CD4-positive, alpha-beta T cell (primary cell): ENCODE data around the gene CNOT6L. TPM values are rescaled to one million over a fixed set of nuclear protein-coding genes. Genes with fewer than 3 reads are reported as not detected.
A peak's percentile ranks its signal among the peaks of the same experiment; 100 is the strongest.
"Not testable (repeated sequence)": the region's sequence is repeated elsewhere in the genome, so short reads cannot be mapped to it uniquely, and the experiment has no call there.

Experiments used
- ATAC-seq: fragments of 200-7000 bp; cut with Tn5 transposase; one replicate; pipeline ENCODE4 v1.10.0; 2022; ENCODE audit warnings: mild to moderate bottlenecking; ENCODE audit not compliant: poor library complexity
- CTCF ChIA-PET: fragments of 350-600 bp; sonication (Branson Sonifier 250); formaldehyde crosslinking; loops from one replicate; lab custom pipeline; 2021; ENCODE audit warnings: antibody characterized with exemption, inconsistent platforms; lab: Charles Lee
- POLR2A ChIA-PET: fragments of 350-600 bp; sonication (Branson Sonifier 250); formaldehyde crosslinking; loops from one replicate; lab custom pipeline; 2021; ENCODE audit warnings: antibody characterized with exemption, inconsistent platforms; lab: Charles Lee
- DNase-seq, 14 experiments: peaks; one replicate each; pipeline ENCODE4 v3.0.0-alpha.2; 2013 to 2020; ENCODE audit warnings: mixed read lengths in 2 of 14
- H3K27ac ChIP-seq, 2 donors: one replicate each; pipeline versions ENCODE4 v1.5.1 to v1.7.0; 2013; ENCODE audit warnings: low read length in 2 of 2, low read depth in 1 of 2, mild to moderate bottlenecking in 1 of 2
- H3K27me3 ChIP-seq, 2 experiments: 1 replicate in 1 of 2; 2 replicates in 1 of 2; pipeline versions ENCODE4 v1.6.1 to v1.7.0; 2013; ENCODE audit warnings: low read length in 2 of 2, control low read depth in 1 of 2, mild to moderate bottlenecking in 1 of 2, moderate library complexity in 1 of 2; ENCODE audit not compliant: insufficient read depth in 2 of 2, control insufficient read depth in 1 of 2
- H3K36me3 ChIP-seq: one replicate; pipeline ENCODE4 v1.6.1; 2013; ENCODE audit warnings: low read length, control low read depth; ENCODE audit not compliant: insufficient read depth
- H3K4me1 ChIP-seq: one replicate; pipeline ENCODE4 v1.6.1; 2013; ENCODE audit warnings: low read length, control low read depth; ENCODE audit not compliant: insufficient read depth
- H3K4me3 ChIP-seq: one replicate; pipeline ENCODE4 v1.5.1; 2013; ENCODE audit warnings: mild to moderate bottlenecking, low read length, moderate library complexity
- H3K9me3 ChIP-seq, 2 experiments: 1 replicate in 1 of 2; 2 replicates in 1 of 2; pipeline versions ENCODE4 v1.6.1 to v1.7.0; 2013; ENCODE audit warnings: low read length in 2 of 2, mild to moderate bottlenecking in 2 of 2, control low read depth in 1 of 2, moderate library complexity in 1 of 2; ENCODE audit not compliant: control insufficient read depth in 1 of 2, insufficient read depth in 1 of 2
- H3K27ac Mint-ChIP-seq: one replicate; pipeline ENCODE4 v1.8.0; 2020; ENCODE audit warnings: mixed read lengths
- H3K27me3 Mint-ChIP-seq: one replicate; pipeline ENCODE4 v1.8.0; 2021; ENCODE audit warnings: mixed read lengths
- H3K36me3 Mint-ChIP-seq: one replicate; pipeline ENCODE4 v1.8.0; 2021; ENCODE audit warnings: low read depth, mixed read lengths
- H3K4me1 Mint-ChIP-seq: one replicate; pipeline ENCODE4 v1.8.0; 2021; ENCODE audit warnings: low read depth, mixed read lengths
- H3K4me3 Mint-ChIP-seq: one replicate; pipeline ENCODE4 v1.8.0; 2020; ENCODE audit warnings: mild to moderate bottlenecking, mixed read lengths
- H3K9me3 Mint-ChIP-seq: one replicate; pipeline ENCODE4 v1.8.0; 2020; ENCODE audit warnings: mixed read lengths
- intact Hi-C, 2 experiments: fragments of 100-400 bp; cut with DNase I in 1 of 2; cut with micrococcal nuclease in 1 of 2; formaldehyde crosslinking; loops; one replicate each; pipeline versions ENCODE4 v1.15.1 to v1.9.0; 2023 to 2025; cut with DNase I, micrococcal nuclease
- total RNA-seq, 174 experiments: library from RNA in 2 of 174; stranded (reverse) in 2 of 174; gene quantifications; one replicate each; pipeline ENCODE4 v1.2.3 and lab custom pipeline; 2021 to 2026
- TF ChIP-seq, protein P1 (sequence below): fragments of 200-600 bp; IDR thresholded peaks from one replicate; pipeline ENCODE4 v1.8.0; 2022; ENCODE audit warnings: antibody characterized with exemption, mild to moderate bottlenecking

The CNOT6L gene
- total RNA-seq, 2 experiments from 2014 or later: 216 to 234 TPM

DNA sequence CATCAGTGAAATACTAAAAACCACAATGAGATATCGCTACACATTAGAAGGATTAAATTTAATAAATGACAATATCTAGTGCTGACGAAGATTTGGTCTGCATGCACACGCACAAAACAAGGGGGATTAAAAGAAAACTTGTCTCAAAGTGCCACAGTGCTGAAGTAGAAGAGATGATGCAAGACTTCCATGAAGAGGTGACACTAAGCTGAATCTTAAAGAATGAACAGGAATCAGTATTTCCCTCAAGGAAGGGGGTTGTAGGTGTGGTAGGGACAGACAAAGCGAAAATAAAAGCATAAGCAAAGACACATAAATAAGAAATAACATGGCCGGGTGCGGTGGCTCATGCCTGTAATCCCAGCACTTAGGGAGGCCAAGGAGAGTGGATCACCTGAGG is 33.5 kb downstream of the CNOT6L start:
- intact Hi-C loops: no loop called here
- H3K4me1 Mint-ChIP-seq: peaks cover 88% of the 10 kb centered on the region
- CTCF ChIA-PET: no interaction called here
- peak overlapping the region; percentile 18 for H3K4me3 Mint-ChIP-seq
- Histone ChIP-seq H3K27me3 (no peaks in the 10 kb centered on the region), H3K36me3 (peaks cover 3% of the 10 kb centered on the region), H3K4me1 (peaks cover 41% of the 10 kb centered on the region), H3K27ac (no peak overlapping the region), H3K9me3 (no peaks in the 10 kb centered on the region), H3K4me3 (no peak overlapping the region)
- no peak for ATAC-seq
- no peaks in the 10 kb centered on the region for H3K9me3 Mint-ChIP-seq
- DNase-seq: no peak
- no peaks in the 10 kb centered on the region for H3K27me3 Mint-ChIP-seq
- peak overlapping the region; percentile 29 for H3K27ac Mint-ChIP-seq
- TF ChIP-seq, protein P1, sequence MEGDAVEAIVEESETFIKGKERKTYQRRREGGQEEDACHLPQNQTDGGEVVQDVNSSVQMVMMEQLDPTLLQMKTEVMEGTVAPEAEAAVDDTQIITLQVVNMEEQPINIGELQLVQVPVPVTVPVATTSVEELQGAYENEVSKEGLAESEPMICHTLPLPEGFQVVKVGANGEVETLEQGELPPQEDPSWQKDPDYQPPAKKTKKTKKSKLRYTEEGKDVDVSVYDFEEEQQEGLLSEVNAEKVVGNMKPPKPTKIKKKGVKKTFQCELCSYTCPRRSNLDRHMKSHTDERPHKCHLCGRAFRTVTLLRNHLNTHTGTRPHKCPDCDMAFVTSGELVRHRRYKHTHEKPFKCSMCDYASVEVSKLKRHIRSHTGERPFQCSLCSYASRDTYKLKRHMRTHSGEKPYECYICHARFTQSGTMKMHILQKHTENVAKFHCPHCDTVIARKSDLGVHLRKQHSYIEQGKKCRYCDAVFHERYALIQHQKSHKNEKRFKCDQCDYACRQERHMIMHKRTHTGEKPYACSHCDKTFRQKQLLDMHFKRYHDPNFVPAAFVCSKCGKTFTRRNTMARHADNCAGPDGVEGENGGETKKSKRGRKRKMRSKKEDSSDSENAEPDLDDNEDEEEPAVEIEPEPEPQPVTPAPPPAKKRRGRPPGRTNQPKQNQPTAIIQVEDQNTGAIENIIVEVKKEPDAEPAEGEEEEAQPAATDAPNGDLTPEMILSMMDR: no peak
- POLR2A ChIA-PET: interaction anchor here (1.5 to 7.0 kb wide), 2 partner anchors 14 to 34 kb away, joined by 3 to 35 read pairs; partner anchors contain the start of gene CNOT6L
- H3K36me3 Mint-ChIP-seq: peaks cover 25% of the 10 kb centered on the region

DNA sequence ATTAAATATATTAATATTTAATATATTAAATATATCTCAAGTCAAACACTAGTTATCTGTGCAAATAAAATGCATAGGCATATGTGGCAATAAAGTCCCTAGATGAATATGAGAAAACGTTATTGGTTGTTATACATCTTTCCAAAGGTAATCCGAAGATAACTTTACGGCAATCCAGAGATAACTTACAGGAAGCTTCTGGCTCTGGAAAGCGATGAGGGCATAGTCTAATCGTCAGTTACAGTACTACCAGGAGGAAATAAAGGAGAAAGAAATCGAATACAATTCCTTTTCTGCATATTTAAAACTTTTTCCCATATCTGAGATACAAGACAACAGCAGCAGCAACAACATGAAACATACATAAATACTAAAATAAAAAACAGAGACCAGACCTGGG is 35.3 kb downstream of the CNOT6L start:
- DNase-seq (no peak), ATAC-seq (no peak)
- Mint-ChIP-seq H3K4me3 (no peak overlapping the region), H3K27me3 (no peaks in the 10 kb centered on the region), H3K36me3 (peaks cover 24% of the 10 kb centered on the region), H3K9me3 (no peaks in the 10 kb centered on the region), H3K27ac (no peak overlapping the region), H3K4me1 (peaks cover 85% of the 10 kb centered on the region)
- POLR2A ChIA-PET: interaction anchor here (0.9 to 7.0 kb wide), 3 partner anchors 8 to 36 kb away, joined by 3 to 35 read pairs (median 5); partner anchors contain the start of gene CNOT6L
- CTCF ChIA-PET: no interaction called here
- Histone ChIP-seq H3K36me3 (peaks cover 3% of the 10 kb centered on the region), H3K27me3 (no peaks in the 10 kb centered on the region), H3K4me3 (no peak overlapping the region), H3K4me1 (peaks cover 34% of the 10 kb centered on the region), H3K9me3 (no peaks in the 10 kb centered on the region), H3K27ac (no peak overlapping the region)
- TF ChIP-seq, protein P1: no peak
- intact Hi-C loops: loop anchor here (5.0 kb wide), 3 partner anchors 33 to 52 kb away; partner anchors contain the start of gene CNOT6L (in 2 of the 2)

DNA sequence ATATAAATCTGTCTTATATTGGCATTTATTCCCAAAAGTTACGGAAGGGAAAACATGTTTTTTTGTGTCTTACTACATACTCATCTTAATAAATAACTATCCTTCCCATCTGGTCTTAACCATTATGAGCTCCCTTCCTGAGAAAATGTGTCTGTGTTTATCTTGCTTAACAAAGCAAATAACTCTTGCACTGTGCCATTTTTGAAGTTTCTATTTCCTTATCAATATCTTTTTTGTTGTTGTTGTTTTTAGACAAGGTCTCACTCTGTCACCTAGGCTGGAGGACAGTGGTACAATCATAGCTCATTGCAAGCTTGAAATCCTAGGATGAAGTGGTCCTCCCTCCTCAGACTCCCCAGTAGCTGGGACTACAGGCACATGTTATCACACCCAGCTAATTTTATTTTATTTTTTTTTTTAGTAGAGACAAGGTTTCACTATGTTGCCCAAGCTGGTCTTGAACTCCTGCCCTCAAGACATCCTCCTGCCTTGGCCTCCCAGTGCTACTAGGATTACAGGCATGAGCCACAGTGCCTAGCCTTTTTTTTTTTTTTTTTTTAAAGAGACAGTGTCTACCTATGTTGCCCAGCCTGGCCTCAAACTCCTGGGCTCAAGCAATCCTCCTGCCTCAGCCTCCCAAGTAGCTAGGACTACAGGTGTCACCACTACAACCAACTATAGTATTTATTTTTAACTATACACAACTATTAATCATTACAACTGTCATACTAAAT is 36.9 kb downstream of the CNOT6L start:
- DNase-seq: no peak
- H3K9me3 ChIP-seq: no peaks in the 10 kb centered on the region
- H3K36me3 ChIP-seq: peaks cover 3% of the 10 kb centered on the region
- ChIA-PET CTCF (interaction anchor here (0.6 to 1.4 kb wide), 6 partner anchors 30 to 587 kb away, joined by 3 to 4 read pairs (median 4); no protein-coding TSS in a partner anchor), POLR2A (interaction anchor here (1.2 to 7.0 kb wide), 3 partner anchors 37 to 80 kb away, joined by 3 to 35 read pairs (median 11); partner anchors contain the start of genes CNOT6L and MRPL1)
- peak overlapping the region; percentile 8 for H3K27ac Mint-ChIP-seq
- TF ChIP-seq, protein P1: no peak
- no peaks in the 10 kb centered on the region for H3K27me3 ChIP-seq
- peaks cover 29% of the 10 kb centered on the region for H3K36me3 Mint-ChIP-seq
- H3K4me1 ChIP-seq: peaks cover 35% of the 10 kb centered on the region
- peaks cover 81% of the 10 kb centered on the region for H3K4me1 Mint-ChIP-seq
- no peaks in the 10 kb centered on the region for H3K9me3 Mint-ChIP-seq
- H3K4me3 ChIP-seq: no peak overlapping the region
- no peaks in the 10 kb centered on the region for H3K27me3 Mint-ChIP-seq
- H3K27ac ChIP-seq: no peak overlapping the region
- H3K4me3 Mint-ChIP-seq: peak overlapping the region; percentile 28
- intact Hi-C loops: loop anchor here (5.0 kb wide), 3 partner anchors 35 to 50 kb away; partner anchors contain the start of gene CNOT6L (in 2 of the 2)
- ATAC-seq: no peak

DNA sequence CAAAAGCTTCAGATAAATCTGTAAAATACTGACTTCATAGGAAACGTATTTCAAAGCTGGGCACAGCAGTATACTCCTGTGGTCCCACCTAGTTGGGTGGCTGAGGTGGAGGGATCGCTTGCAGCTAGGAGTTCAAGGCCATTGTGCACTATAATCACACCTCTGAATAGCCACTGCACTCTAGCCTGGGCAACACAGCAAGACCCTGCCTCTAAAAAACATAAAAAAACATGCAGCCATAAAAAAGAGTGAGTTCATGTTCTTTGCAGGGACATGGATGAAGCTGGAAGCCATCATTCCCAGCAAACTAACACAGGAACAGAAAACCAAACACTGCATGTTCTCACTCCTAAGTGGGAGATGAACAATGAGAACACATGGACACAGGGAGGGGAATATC is 38.4 kb downstream of the CNOT6L start:
- ChIA-PET CTCF (interaction anchor here (1.1 kb wide), 1 partner anchor 37 kb away, joined by 3 read pairs; no protein-coding TSS in a partner anchor), POLR2A (interaction anchor here (0.8 to 7.0 kb wide), 2 partner anchors 39 to 81 kb away, joined by 3 to 35 read pairs; partner anchors contain the start of genes CNOT6L and MRPL1)
- peaks cover 39% of the 10 kb centered on the region for H3K36me3 Mint-ChIP-seq
- intact Hi-C loops: loop anchor here (5.0 kb wide), 3 partner anchors 33 to 48 kb away; partner anchors contain the start of gene CNOT6L (in 2 of the 2)
- H3K27me3 ChIP-seq, H3K9me3 ChIP-seq, H3K4me3 ChIP-seq, ATAC-seq, H3K36me3 ChIP-seq, H3K27ac ChIP-seq, DNase-seq, H3K27me3 Mint-ChIP-seq, H3K9me3 Mint-ChIP-seq: not testable (repeated sequence)
- peak overlapping the region; percentile 16 for H3K4me3 Mint-ChIP-seq
- H3K4me1 Mint-ChIP-seq: peaks cover 82% of the 10 kb centered on the region
- H3K27ac Mint-ChIP-seq: peak overlapping the region; percentile 73
- peaks cover 25% of the 10 kb centered on the region for H3K4me1 ChIP-seq
